Measurements from ENCODE around the gene MAP3K19.

The MAP3K19 gene

DNA sequence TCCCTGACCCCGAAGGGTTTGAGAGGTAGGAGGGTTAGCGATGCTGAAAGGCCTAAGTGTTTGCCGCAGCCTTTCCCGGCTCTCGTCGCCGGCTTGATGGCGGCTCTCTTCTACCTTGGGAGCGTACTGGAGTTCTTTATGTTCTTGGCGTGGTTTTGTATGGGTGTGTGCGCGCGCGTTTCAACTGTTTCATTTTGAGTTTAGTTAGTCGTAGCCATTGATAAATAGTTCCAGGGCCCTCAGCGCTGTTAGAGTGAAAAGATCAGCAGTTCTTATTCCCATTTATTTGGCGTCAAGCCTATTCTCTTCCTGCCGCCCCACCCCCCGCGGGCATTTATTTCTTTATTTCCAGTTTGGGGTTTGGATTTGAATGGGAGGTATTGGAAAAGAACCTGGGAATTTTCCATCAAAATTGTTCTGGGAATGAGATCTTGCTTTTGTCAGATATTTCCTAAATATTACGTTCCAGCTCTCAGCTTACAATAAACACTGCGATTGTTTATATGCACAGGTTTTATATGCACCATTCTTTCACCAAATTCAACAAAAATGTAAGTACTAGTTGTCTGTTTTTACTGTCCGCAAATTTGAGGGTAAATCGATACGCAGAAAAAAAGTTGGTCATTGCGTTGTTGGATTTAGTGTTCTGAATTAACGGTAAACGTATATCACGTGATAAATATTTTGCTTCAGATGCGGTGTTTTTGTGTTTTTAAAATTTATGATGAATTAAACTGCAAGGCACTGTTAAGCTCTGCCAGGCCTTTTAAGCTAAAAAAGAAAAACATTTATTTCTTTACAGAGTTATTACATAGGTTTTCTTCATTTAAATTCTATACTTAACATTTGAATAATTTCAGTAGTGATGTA lies 127.7 kb downstream of the MAP3K19 start:
- TF ChIP-seq OSR1 (CRISPR knock-in tag; IDR thresholded peaks at IDR 0.05) (no peak), ZNF565 (CRISPR knock-in tag; conservative IDR thresholded peaks at IDR 0.05; ENCODE audit: low read depth) (no peak), POU6F1 (CRISPR knock-in tag; IDR thresholded peaks at IDR 0.05; ENCODE audit: borderline replicate concordance, low read depth) (no peak), PPARA (CRISPR knock-in tag; IDR thresholded peaks at IDR 0.05; ENCODE audit: borderline replicate concordance) (no peak), TOX (CRISPR knock-in tag; IDR thresholded peaks at IDR 0.05; ENCODE audit: borderline replicate concordance) (no peak), GLIS3 (CRISPR knock-in tag; IDR thresholded peaks at IDR 0.05) (no peak), TSHZ2 (CRISPR knock-in tag; IDR thresholded peaks at IDR 0.05) (no peak), CSDC2 (CRISPR knock-in tag; IDR thresholded peaks at IDR 0.05) (no peak), ESRRG (CRISPR knock-in tag; IDR thresholded peaks at IDR 0.05) (no peak), RARB (CRISPR knock-in tag; IDR thresholded peaks at IDR 0.05) (no peak), BACH2 (CRISPR knock-in tag; IDR thresholded peaks at IDR 0.05; ENCODE audit: borderline replicate concordance) (no peak), ZNF70 (CRISPR knock-in tag; IDR thresholded peaks at IDR 0.05) (no peak), ZFP3 (CRISPR knock-in tag; IDR thresholded peaks at IDR 0.05) (no peak), ISL1 (CRISPR knock-in tag; IDR thresholded peaks at IDR 0.05) (no peak), CREB5 (CRISPR knock-in tag; IDR thresholded peaks at IDR 0.05; ENCODE audit: low read depth) (no peak), CSRNP3 (CRISPR knock-in tag; IDR thresholded peaks at IDR 0.05) (no peak), TCF4 (CRISPR knock-in tag; IDR thresholded peaks at IDR 0.05; ENCODE audit: borderline replicate concordance) (no peak), ZFP30 (CRISPR knock-in tag; IDR thresholded peaks at IDR 0.05) (no peak)
- TF ChIP-seq, protein P1, sequence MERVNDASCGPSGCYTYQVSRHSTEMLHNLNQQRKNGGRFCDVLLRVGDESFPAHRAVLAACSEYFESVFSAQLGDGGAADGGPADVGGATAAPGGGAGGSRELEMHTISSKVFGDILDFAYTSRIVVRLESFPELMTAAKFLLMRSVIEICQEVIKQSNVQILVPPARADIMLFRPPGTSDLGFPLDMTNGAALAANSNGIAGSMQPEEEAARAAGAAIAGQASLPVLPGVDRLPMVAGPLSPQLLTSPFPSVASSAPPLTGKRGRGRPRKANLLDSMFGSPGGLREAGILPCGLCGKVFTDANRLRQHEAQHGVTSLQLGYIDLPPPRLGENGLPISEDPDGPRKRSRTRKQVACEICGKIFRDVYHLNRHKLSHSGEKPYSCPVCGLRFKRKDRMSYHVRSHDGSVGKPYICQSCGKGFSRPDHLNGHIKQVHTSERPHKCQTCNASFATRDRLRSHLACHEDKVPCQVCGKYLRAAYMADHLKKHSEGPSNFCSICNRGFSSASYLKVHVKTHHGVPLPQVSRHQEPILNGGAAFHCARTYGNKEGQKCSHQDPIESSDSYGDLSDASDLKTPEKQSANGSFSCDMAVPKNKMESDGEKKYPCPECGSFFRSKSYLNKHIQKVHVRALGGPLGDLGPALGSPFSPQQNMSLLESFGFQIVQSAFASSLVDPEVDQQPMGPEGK (CRISPR knock-in tag; IDR thresholded peaks at IDR 0.05; ENCODE audit: borderline replicate concordance): no peak
- peak; percentile 12 for ATAC-seq

DNA sequence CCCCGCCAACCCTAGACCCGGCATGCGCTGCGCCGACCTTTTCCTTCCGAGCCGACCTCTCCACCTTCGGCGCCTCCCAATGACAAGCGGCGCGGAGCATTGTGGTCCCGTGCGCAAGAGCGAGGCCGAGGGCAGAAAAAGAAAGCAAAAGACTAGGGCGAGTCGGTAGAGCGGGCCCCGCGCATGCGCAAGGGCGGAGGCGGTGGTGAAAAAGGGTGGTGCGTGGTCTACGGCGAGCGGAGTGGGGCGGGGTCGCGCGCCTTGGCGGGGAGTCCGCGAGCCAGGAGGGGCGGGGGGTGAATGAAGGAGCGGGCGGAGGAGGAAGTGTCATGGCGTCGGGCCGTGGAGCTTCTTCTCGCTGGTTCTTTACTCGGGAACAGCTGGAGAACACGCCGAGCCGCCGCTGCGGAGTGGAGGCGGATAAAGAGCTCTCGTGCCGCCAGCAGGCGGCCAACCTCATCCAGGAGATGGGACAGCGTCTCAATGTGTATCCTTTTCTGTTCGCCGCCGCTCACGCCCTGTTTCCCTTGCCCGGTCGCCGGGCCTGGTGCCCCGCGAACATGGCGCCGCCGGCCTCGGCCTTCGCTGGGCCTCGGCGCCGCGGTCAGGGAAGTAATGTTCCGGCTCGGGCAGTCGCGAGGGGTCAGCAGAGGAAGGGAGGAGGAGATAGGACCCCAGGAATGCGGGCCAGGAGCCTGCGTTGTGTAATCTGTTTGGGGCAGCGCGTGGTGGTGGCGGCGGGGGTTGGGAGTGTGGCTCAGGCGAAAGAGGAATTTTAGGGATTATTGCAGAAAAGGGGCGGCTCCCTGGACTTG lies 128.5 kb downstream of the MAP3K19 start, which contains the start of gene CCNT2:
Gene CCNT2, plus strand, starts transcription at position 297 of the 815 bp plus-strand sequence. Its CDS starts 33 bp downstream, at position 330.
- peak; percentile 86 for ATAC-seq
- no peak for TF ChIP-seq OSR1 (CRISPR knock-in tag; IDR thresholded peaks at IDR 0.05)
- TF ChIP-seq RARB (CRISPR knock-in tag; IDR thresholded peaks at IDR 0.05): no peak
- TF ChIP-seq CSRNP3 (CRISPR knock-in tag; IDR thresholded peaks at IDR 0.05): no peak
- TF ChIP-seq SNAI2 (CRISPR knock-in tag; IDR thresholded peaks at IDR 0.05): no peak
- TF ChIP-seq ISL1 (CRISPR knock-in tag; IDR thresholded peaks at IDR 0.05): no peak
- no peak for TF ChIP-seq ZNF70 (CRISPR knock-in tag; IDR thresholded peaks at IDR 0.05)
- no peak for TF ChIP-seq ZFP3 (CRISPR knock-in tag; IDR thresholded peaks at IDR 0.05)
- TF ChIP-seq ZNF565 (CRISPR knock-in tag; conservative IDR thresholded peaks at IDR 0.05; ENCODE audit: low read depth): no peak
- no peak for TF ChIP-seq ZNF8 (CRISPR knock-in tag; IDR thresholded peaks at IDR 0.05)
- no peak for TF ChIP-seq ZC3H10 (CRISPR knock-in tag; IDR thresholded peaks at IDR 0.05)
- TF ChIP-seq ESRRG (CRISPR knock-in tag; IDR thresholded peaks at IDR 0.05): no peak
- no peak for TF ChIP-seq TOX (CRISPR knock-in tag; IDR thresholded peaks at IDR 0.05; ENCODE audit: borderline replicate concordance)
- no peak for TF ChIP-seq BACH2 (CRISPR knock-in tag; IDR thresholded peaks at IDR 0.05; ENCODE audit: borderline replicate concordance)
- TF ChIP-seq TCF4 (CRISPR knock-in tag; IDR thresholded peaks at IDR 0.05; ENCODE audit: borderline replicate concordance): no peak
- no peak for TF ChIP-seq TSHZ2 (CRISPR knock-in tag; IDR thresholded peaks at IDR 0.05)

Data from SK-N-SH treated with all-trans-retinoic acid at 6 μM for 48 hours (cell line).